Liver (tissue), 9 donors: ENCODE results near the gene CFAP97D2. TPM values are rescaled to one million over a fixed set of nuclear protein-coding genes. Genes with fewer than 3 reads are reported as not detected.

Source experiments
- DNase-seq: peaks from one replicate; pipeline ENCODE4 v3.0.0-alpha.2; 2017; ENCODE audit warnings: low spot score
- H3K27ac ChIP-seq, 2 donors: one replicate each; pipeline ENCODE4 v1.7.0; 2013; ENCODE audit warnings: inconsistent platforms in 2 of 2, low read length in 2 of 2, control low read depth in 1 of 2, low read depth in 1 of 2, mild to moderate bottlenecking in 1 of 2
- H3K27me3 ChIP-seq, 4 donors: one replicate each; pipeline versions ENCODE4 v1.6.1 to v1.7.0; 2013; ENCODE audit warnings: low read length in 3 of 4, inconsistent platforms in 1 of 4, mild to moderate bottlenecking in 1 of 4, moderate library complexity in 1 of 4; ENCODE audit not compliant: control insufficient read depth in 4 of 4, insufficient read depth in 4 of 4
- H3K36me3 ChIP-seq, 4 donors: one replicate each; pipeline versions ENCODE4 v1.6.1 to v1.7.0; 2013; ENCODE audit warnings: low read length in 3 of 4, mild to moderate bottlenecking in 3 of 4, low read depth in 1 of 4, moderate library complexity in 1 of 4; ENCODE audit not compliant: control insufficient read depth in 4 of 4, insufficient read depth in 3 of 4
- H3K4me1 ChIP-seq, 4 donors: one replicate each; pipeline versions ENCODE4 v1.6.1 to v1.7.0; 2013; ENCODE audit warnings: low read length in 3 of 4, mild to moderate bottlenecking in 3 of 4, moderate library complexity in 1 of 4; ENCODE audit not compliant: control insufficient read depth in 4 of 4, insufficient read depth in 4 of 4
- H3K4me3 ChIP-seq, 3 donors: one replicate each; pipeline versions ENCODE4 v1.6.1 to v1.7.0; 2013; ENCODE audit warnings: low read length in 3 of 3, control low read depth in 1 of 3, low read depth in 1 of 3, mild to moderate bottlenecking in 1 of 3
- H3K9ac ChIP-seq, 2 donors: one replicate each; pipeline ENCODE4 v1.7.0; 2013; ENCODE audit warnings: low read length in 2 of 2, mild to moderate bottlenecking in 2 of 2, moderate library complexity in 2 of 2, control low read depth in 1 of 2, low read depth in 1 of 2
- H3K9me3 ChIP-seq, 4 donors: one replicate each; pipeline versions ENCODE4 v1.6.1 to v1.7.0; 2013; ENCODE audit warnings: low read length in 3 of 4; ENCODE audit not compliant: control insufficient read depth in 4 of 4
- ATF3 ChIP-seq: IDR thresholded peaks from 2 replicates; pipeline ENCODE4 v1.6.1; 2016; ENCODE audit warnings: antibody characterized with exemption
- CTCF ChIP-seq: fragments of 150-350 bp; IDR thresholded peaks from 2 replicates; pipeline ENCODE4 v1.5.1; 2017; ENCODE audit warnings: improper control_type of control experiment, low read depth, low read length; ENCODE audit not compliant: missing input control
- EGR1 ChIP-seq, 2 donors: IDR thresholded peaks; 2 replicates each; pipeline ENCODE4 v1.6.1; 2016 to 2018; ENCODE audit warnings: antibody characterized with exemption in 2 of 2, low read depth in 2 of 2
- FOXA1 ChIP-seq: IDR thresholded peaks from 2 replicates; pipeline ENCODE4 v1.6.1; 2016; ENCODE audit warnings: antibody characterized with exemption
- FOXA2 ChIP-seq: IDR thresholded peaks from 2 replicates; pipeline ENCODE4 v1.6.1; 2016; ENCODE audit warnings: antibody characterized with exemption
- GABPA ChIP-seq, 2 donors: IDR thresholded peaks in 1 of 2; conservative IDR thresholded peaks in 1 of 2; 2 replicates each; pipeline ENCODE4 v1.6.1; 2016; ENCODE audit warnings: antibody characterized with exemption in 2 of 2, mild to moderate bottlenecking in 1 of 2, moderate library complexity in 1 of 2
- HNF4A ChIP-seq, 2 donors: conservative IDR thresholded peaks; 2 replicates each; pipeline ENCODE4 v1.6.1; 2016; ENCODE audit warnings: antibody characterized with exemption in 2 of 2, mild to moderate bottlenecking in 2 of 2
- HNF4G ChIP-seq: IDR thresholded peaks from 2 replicates; pipeline ENCODE4 v1.6.1; 2016; ENCODE audit warnings: antibody characterized with exemption
- JUND ChIP-seq, 2 donors: IDR thresholded peaks; 2 replicates each; pipeline ENCODE4 v1.6.1; 2016; ENCODE audit warnings: antibody characterized with exemption in 2 of 2
- MAX ChIP-seq: IDR thresholded peaks from 2 replicates; pipeline ENCODE4 v1.6.1; 2016; ENCODE audit warnings: antibody characterized with exemption
- NR2F2 ChIP-seq: IDR thresholded peaks from 2 replicates; pipeline ENCODE4 v1.6.1; 2016; ENCODE audit warnings: antibody characterized with exemption
- RAD21 ChIP-seq, 2 donors: IDR thresholded peaks; 2 replicates each; pipeline ENCODE4 v1.6.1; 2016; ENCODE audit warnings: antibody characterized with exemption in 2 of 2, mild to moderate bottlenecking in 2 of 2
- REST ChIP-seq: IDR thresholded peaks from 2 replicates; pipeline ENCODE4 v1.6.1; 2016; ENCODE audit warnings: antibody characterized with exemption, mild to moderate bottlenecking
- RXRA ChIP-seq, 2 donors: IDR thresholded peaks; 2 replicates each; pipeline ENCODE4 v1.6.1; 2017 to 2018; ENCODE audit warnings: antibody characterized with exemption in 2 of 2, mild to moderate bottlenecking in 1 of 2
- SP1 ChIP-seq: IDR thresholded peaks from 2 replicates; pipeline ENCODE4 v1.6.1; 2018; ENCODE audit warnings: antibody characterized with exemption, mild to moderate bottlenecking
- TAF1 ChIP-seq: conservative IDR thresholded peaks from 2 replicates; pipeline ENCODE4 v1.6.1; 2016; ENCODE audit warnings: antibody characterized with exemption, mild to moderate bottlenecking
- YY1 ChIP-seq: IDR thresholded peaks from 2 replicates; pipeline ENCODE4 v1.6.1; 2016; ENCODE audit warnings: antibody characterized with exemption, mild to moderate bottlenecking
- ZBTB33 ChIP-seq: IDR thresholded peaks from 2 replicates; pipeline ENCODE4 v1.6.1; 2016; ENCODE audit warnings: antibody characterized with exemption
- WGBS: extraction: QIAGEN DNeasy Blood & Tissue Kit; methylation state at CpG from one replicate; pipeline ENCODE4 v1.1.7; 2013; 5-methylcytosine and 5-hydroxymethylcytosine counted together
- polyA plus RNA-seq, 2 donors: library from polyadenylated mRNA; stranded (reverse) in 1 of 2; unstranded in 1 of 2; fragments of 200-250 nt in 1 of 2; fragments of >200 nt in 1 of 2; fragmentation: Nextera tagmentation in 1 of 2; extraction: Ambion mirVana in 1 of 2; gene quantifications; one replicate each; pipeline versions ENCODE4 v1.2.1 to v1.2.3, GENCODE V29; 2013 to 2015
- total RNA-seq, 2 donors: library from RNA; depleted of rRNA; stranded (reverse); fragments of >200 nt; gene quantifications; one replicate each; pipeline ENCODE4 v1.2.3, GENCODE V29; 2014
- donor health status: healthy.
- donor health status: healthy.
- donor health status: healthy.
- donor health status: healthy.
- donor health status: healthy.

CFAP97D2 gene
- total and polyA plus RNA-seq, 4 donors: not detected

- Histone ChIP-seq H3K9me3 (no peaks in the 10 kb centered on the region), H3K4me1 (no peaks in the 10 kb centered on the region), H3K27ac (no peak overlapping the region), H3K9ac (no peak overlapping the region), H3K4me3 (no peak overlapping the region), H3K36me3 (no peaks in the 10 kb centered on the region), H3K27me3 (peaks cover 0 to 6% (median 0%) of the 10 kb centered on the region in 4 donors)
- peak; percentile 10 for DNase-seq
- TF ChIP-seq HNF4G (no peak), CTCF (no peak), FOXA1 (no peak), SP1 (no peak), REST (no peak), GABPA (IDR thresholded peaks at IDR 0.05 in 1 of 2, conservative IDR thresholded peaks at IDR 0.05 in 1 of 2) (no peak), JUND (IDR thresholded peaks at IDR 0.05) (no peak), EGR1 (IDR thresholded peaks at IDR 0.05; ENCODE audit: low read depth in 2 of 2) (no peak), MAX (no peak), YY1 (no peak), ZBTB33 (no peak), TAF1 (no peak), NR2F2 (no peak)
- WGBS: 90% methylated on average over 7 of the region's 7 CpGs
Observed at GRCh38 chr13:114213980-114214379, 34.9 kb downstream of the CFAP97D2 start.

- DNase-seq: no peak
- H3K27me3 ChIP-seq: no peaks in the 10 kb centered on the region
- no peaks in the 10 kb centered on the region for H3K4me1 ChIP-seq
- no peaks in the 10 kb centered on the region for H3K9me3 ChIP-seq
- H3K36me3 ChIP-seq: no peaks in the 10 kb centered on the region
- H3K9ac ChIP-seq: no peak overlapping the region
- H3K27ac ChIP-seq: no peak overlapping the region
- WGBS: 48% methylated on average over 3 of the region's 3 CpGs
- no peak overlapping the region for H3K4me3 ChIP-seq
- TF ChIP-seq HNF4A (conservative IDR thresholded peaks at IDR 0.05) (no peak), NR2F2 (no peak), HNF4G (no peak), FOXA2 (no peak), SP1 (no peak), FOXA1 (no peak), ATF3 (no peak), CTCF (no peak), YY1 (no peak), GABPA (IDR thresholded peaks at IDR 0.05 in 1 of 2, conservative IDR thresholded peaks at IDR 0.05 in 1 of 2) (no peak), MAX (no peak), JUND (IDR thresholded peaks at IDR 0.05) (no peak), RAD21 (IDR thresholded peaks at IDR 0.05) (no peak), RXRA (IDR thresholded peaks at IDR 0.05) (no peak), ZBTB33 (no peak), TAF1 (no peak)
Observed at GRCh38 chr13:114219392-114219791, 40.3 kb downstream of the CFAP97D2 start.
